Left lung (tissue), 10 donors: ENCODE measurements around the gene CDK18. TPM values are rescaled to one million over a fixed set of nuclear protein-coding genes. Genes with fewer than 3 reads are reported as not detected.
A peak's percentile ranks its signal among the peaks of the same experiment; 100 is the strongest.

Experiments used
- ATAC-seq: fragments of 200-7000 bp; cut with Tn5 transposase; one replicate; pipeline ENCODE4 v1.9.1; 2020; ENCODE audit warnings: moderate library complexity
- DNase-seq, 4 donors: peaks; one replicate each; pipeline ENCODE4 v3.0.0-alpha.2; 2013 to 2020
- H3K27ac ChIP-seq, 2 donors: fragments of 200-600 bp; sonication (generic) in 1 of 2; one replicate each; pipeline versions ENCODE4 v1.5.0 to v1.8.0; 2020 to 2021
- H3K27me3 ChIP-seq, 2 donors: fragments of 200-600 bp; sonication (generic) in 1 of 2; one replicate each; pipeline versions ENCODE4 v1.5.0 to v1.8.0; 2020 to 2021
- H3K36me3 ChIP-seq, 2 donors: fragments of 200-600 bp; sonication (generic) in 1 of 2; one replicate each; pipeline versions ENCODE4 v1.5.0 to v1.8.0; 2020 to 2021
- H3K4me1 ChIP-seq, 2 donors: fragments of 200-600 bp; one replicate each; pipeline ENCODE4 v1.8.0; 2021
- H3K4me3 ChIP-seq, 2 donors: fragments of 200-600 bp; sonication (generic) in 1 of 2; one replicate each; pipeline versions ENCODE4 v1.5.0 to v1.8.0; 2020 to 2021; ENCODE audit warnings: mild to moderate bottlenecking in 1 of 2
- H3K9me3 ChIP-seq, 2 donors: fragments of 200-600 bp; sonication (generic) in 1 of 2; one replicate each; pipeline versions ENCODE4 v1.5.0 to v1.8.0; 2020 to 2021
- intact Hi-C, 2 donors: fragments of 100-400 bp; cut with DNase I; formaldehyde crosslinking; loops; one replicate each; pipeline versions ENCODE4 v1.11.2 to v1.14.2; 2022
- polyA plus RNA-seq, 6 donors: library from polyadenylated mRNA; unstranded; fragments of 120-200 nt; gene quantifications; one replicate each; pipeline ENCODE4 v1.2.1, GENCODE V29; 2013; ENCODE audit not compliant: insufficient read length in 6 of 6
- total RNA-seq, 2 donors: library from RNA; stranded (reverse); fragmentation: NEBNext Ultra II Directional; extraction: Animal tissue kit (Norgen Biotek cat#: 25700); gene quantifications; one replicate each; pipeline ENCODE4 v1.2.1, GENCODE V29; 2021
- TF ChIP-seq, protein P1 (sequence below), 2 donors: fragments of 200-600 bp; sonication (generic) in 1 of 2; IDR thresholded peaks; one replicate each; pipeline versions ENCODE4 v1.5.0 to v1.8.0; 2021; ENCODE audit warnings: antibody characterized with exemption in 2 of 2
- donor health status: DM: no; HTN: yes; CAD: no.
- donor health status: DM: no; HTN: no; CAD: no.

CDK18 gene
- total and polyA plus RNA-seq, 8 donors: 18.5 to 30.1 (median 23.4) TPM

DNA sequence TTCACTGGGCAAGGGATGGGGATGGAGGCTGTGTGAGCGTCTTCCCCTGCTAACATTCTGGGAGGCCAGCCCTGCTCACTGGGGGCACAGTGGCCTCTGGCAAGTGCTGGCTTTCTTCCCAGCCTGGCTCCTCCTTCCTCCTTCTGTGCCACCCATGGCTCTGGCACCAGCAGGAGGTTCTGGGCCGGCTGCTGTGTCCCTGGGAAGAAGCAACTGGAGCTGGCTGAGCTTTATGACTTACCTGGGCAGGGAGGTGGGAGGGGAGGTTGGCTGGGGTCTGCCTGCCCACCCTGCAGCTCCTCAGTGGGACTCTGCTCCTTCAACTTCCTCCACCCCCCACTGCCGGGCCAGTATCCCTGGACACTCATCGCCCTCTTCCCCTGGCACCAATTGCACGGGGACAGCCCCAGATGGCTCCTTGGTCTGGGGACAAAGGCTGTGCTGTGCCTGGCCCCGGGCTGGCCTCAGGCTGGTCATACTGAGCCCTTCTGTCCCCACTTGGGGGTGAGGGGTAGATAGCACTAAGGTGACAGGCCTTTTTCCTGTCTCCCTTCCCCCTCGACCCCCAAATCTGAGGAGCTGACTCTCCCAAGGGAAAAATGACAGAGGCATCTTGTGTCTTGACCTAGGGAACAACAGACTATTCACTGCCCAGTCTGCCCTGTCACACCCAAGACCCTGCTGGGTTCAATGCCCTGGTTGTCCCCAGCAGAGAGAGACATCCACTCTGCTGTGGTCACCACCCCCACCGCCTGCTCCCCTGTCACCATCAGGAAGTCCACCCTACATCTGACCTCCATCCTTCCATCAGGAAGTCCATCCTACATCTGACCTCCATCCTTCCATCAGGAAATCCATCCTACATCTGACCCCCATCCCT is 14.4 kb downstream of the CDK18 start:
- no peak overlapping the region for H3K4me3 ChIP-seq
- TF ChIP-seq, protein P1, sequence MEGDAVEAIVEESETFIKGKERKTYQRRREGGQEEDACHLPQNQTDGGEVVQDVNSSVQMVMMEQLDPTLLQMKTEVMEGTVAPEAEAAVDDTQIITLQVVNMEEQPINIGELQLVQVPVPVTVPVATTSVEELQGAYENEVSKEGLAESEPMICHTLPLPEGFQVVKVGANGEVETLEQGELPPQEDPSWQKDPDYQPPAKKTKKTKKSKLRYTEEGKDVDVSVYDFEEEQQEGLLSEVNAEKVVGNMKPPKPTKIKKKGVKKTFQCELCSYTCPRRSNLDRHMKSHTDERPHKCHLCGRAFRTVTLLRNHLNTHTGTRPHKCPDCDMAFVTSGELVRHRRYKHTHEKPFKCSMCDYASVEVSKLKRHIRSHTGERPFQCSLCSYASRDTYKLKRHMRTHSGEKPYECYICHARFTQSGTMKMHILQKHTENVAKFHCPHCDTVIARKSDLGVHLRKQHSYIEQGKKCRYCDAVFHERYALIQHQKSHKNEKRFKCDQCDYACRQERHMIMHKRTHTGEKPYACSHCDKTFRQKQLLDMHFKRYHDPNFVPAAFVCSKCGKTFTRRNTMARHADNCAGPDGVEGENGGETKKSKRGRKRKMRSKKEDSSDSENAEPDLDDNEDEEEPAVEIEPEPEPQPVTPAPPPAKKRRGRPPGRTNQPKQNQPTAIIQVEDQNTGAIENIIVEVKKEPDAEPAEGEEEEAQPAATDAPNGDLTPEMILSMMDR (IDR thresholded peaks at IDR 0.05): no peak
- H3K36me3 ChIP-seq: no peaks in the 10 kb centered on the region
- DNase-seq: peak in 1 of 4 donors; percentile 53
- H3K27ac ChIP-seq: no peak overlapping the region
- H3K27me3 ChIP-seq: no peaks in the 10 kb centered on the region
- no peak for ATAC-seq
- H3K4me1 ChIP-seq: peaks cover 0 to 5% of the 10 kb centered on the region in 2 donors
- intact Hi-C loops: no loop called here
- H3K9me3 ChIP-seq: no peaks in the 10 kb centered on the region

DNA sequence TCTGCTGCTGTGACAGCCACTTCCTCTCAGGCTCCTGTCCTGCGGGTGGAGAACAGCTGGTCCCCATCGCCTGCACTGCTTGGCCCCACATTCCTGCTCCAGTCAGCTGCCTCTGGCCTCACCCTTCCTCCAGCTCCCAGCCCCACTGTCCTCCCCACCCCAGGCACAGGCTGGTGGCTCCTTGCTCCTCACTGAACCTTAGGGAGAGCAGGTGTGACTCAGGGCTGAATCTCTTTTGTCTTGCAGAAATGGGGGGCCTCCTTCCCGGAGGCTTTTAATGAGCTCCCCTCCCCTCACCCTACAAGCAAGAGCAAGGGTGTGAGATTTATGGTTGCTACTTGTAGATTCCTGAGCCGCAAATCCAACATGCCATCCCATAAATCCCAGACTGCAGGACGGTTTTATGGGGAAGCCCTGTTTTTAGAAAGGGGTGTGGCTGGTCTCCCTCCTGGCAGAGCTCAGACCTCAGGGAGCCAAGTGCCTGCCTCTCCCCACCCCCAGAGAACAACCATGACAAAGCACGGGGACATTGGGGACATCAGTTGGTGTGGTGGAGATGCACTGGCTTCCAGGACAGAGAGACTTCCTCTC is 15.2 kb downstream of the CDK18 start:
- no peak overlapping the region for H3K4me3 ChIP-seq
- H3K36me3 ChIP-seq: no peaks in the 10 kb centered on the region
- intact Hi-C loops: loop anchor here in 1 of 2 donors (5.0 to 10.0 kb wide), 2 partner anchors 32 to 65 kb away; no protein-coding TSS in a partner anchor
- TF ChIP-seq, protein P1 (IDR thresholded peaks at IDR 0.05): no peak
- ATAC-seq: no peak
- H3K9me3 ChIP-seq: no peaks in the 10 kb centered on the region
- peak in 2 of 4 donors; percentile 57 to 80 for DNase-seq
- H3K27ac ChIP-seq: no peak overlapping the region
- no peaks in the 10 kb centered on the region for H3K27me3 ChIP-seq
- H3K4me1 ChIP-seq: no peaks in the 10 kb centered on the region

DNA sequence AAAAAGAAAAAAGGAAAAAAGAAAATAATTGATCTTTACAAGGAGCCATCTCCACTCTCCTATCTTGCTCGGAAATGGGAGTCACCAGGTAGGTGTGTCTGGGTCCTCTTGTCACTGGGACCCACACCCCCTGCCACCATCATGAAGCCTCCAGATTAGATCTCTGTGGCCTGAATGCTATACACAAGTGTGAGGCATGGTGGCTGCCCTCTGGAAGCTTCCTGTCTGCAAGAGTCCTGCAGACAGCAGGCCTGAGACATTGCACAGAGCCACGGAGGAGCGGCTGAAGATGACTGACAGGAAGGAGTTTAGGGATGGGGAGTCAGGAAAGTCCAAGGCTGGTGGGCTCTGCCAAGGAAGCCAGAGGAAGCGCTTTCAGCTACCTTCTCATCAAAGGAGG is 16.2 kb downstream of the CDK18 start:
- Histone ChIP-seq H3K4me3 (no peak overlapping the region), H3K27ac (no peak overlapping the region), H3K27me3 (no peaks in the 10 kb centered on the region), H3K9me3 (no peaks in the 10 kb centered on the region), H3K36me3 (no peaks in the 10 kb centered on the region), H3K4me1 (no peaks in the 10 kb centered on the region)
- intact Hi-C loops: loop anchor here in 1 of 2 donors (5.0 to 10.0 kb wide), 2 partner anchors 33 to 64 kb away; no protein-coding TSS in a partner anchor
- ATAC-seq: no peak
- TF ChIP-seq, protein P1 (IDR thresholded peaks at IDR 0.05): no peak
- no peak for DNase-seq

- no peaks in the 10 kb centered on the region for H3K9me3 ChIP-seq
- TF ChIP-seq, protein P1 (IDR thresholded peaks at IDR 0.05): no peak
- intact Hi-C loops: loop anchor here in 1 of 2 donors (5.0 to 10.0 kb wide), 2 partner anchors 34 to 63 kb away; no protein-coding TSS in a partner anchor
- no peak overlapping the region for H3K27ac ChIP-seq
- H3K4me1 ChIP-seq: no peaks in the 10 kb centered on the region
- DNase-seq (no peak), ATAC-seq (no peak)
- H3K4me3 ChIP-seq: no peak overlapping the region
- no peaks in the 10 kb centered on the region for H3K27me3 ChIP-seq
- no peaks in the 10 kb centered on the region for H3K36me3 ChIP-seq
Observed at GRCh38 chr1:205521686-205522085, 17.2 kb downstream of the CDK18 start.

DNA sequence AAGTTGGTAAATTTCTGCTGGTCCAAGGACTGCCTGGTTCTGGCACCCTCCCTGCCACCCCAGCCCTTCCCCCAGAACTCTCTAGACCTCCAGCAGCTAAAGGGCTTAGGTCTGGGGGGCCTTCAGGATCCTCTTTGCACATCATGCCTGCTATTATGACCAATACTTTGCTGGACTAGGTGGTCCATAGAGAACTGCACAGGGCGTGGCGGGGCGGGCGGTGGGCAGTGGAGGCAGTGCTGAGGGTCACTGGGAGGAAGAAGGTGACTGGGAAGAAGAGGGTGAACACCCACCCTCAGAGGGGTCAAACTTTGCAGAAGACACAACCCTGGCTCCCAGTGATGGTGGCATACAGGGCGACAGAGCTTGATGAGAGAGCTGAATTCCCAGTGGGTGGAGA is 18.2 kb downstream of the CDK18 start:
- intact Hi-C loops: loop anchor here in 1 of 2 donors (5.0 to 10.0 kb wide), 2 partner anchors 35 to 62 kb away; no protein-coding TSS in a partner anchor
- Histone ChIP-seq H3K4me1 (no peaks in the 10 kb centered on the region), H3K4me3 (no peak overlapping the region), H3K27ac (no peak overlapping the region), H3K36me3 (no peaks in the 10 kb centered on the region), H3K27me3 (no peaks in the 10 kb centered on the region), H3K9me3 (no peaks in the 10 kb centered on the region)
- no peak for DNase-seq
- ATAC-seq: no peak
- TF ChIP-seq, protein P1 (IDR thresholded peaks at IDR 0.05): no peak
